ENCODE measurements around the gene PBOV1.

PBOV1 gene

GRCh38 chr6:138204792-138205384 is 13.4 kb downstream of the PBOV1 start:
- no peak for DNase-seq (ENCODE audit: low read depth)

GRCh38 chr6:138204303-138204702 is 14.0 kb downstream of the PBOV1 start:
- no peak for DNase-seq (ENCODE audit: low read depth)

GRCh38 chr6:138203315-138203714 is 15.0 kb downstream of the PBOV1 start:
- no peak for DNase-seq (ENCODE audit: low read depth)

- DNase-seq (ENCODE audit: low read depth) = no peak
Measured at GRCh38 chr6:138201836-138202235, 16.5 kb downstream of the PBOV1 start.

- no peak for DNase-seq (ENCODE audit: low read depth)
Measured at GRCh38 chr6:138198430-138199091, 19.7 kb downstream of the PBOV1 start.

- DNase-seq (ENCODE audit: low read depth) = no peak
Measured at GRCh38 chr6:138197570-138197969, 20.7 kb downstream of the PBOV1 start.

GRCh38 chr6:138196122-138196738 is 22.1 kb downstream of the PBOV1 start:
- no peak for DNase-seq (ENCODE audit: low read depth)

- no peak for DNase-seq (ENCODE audit: low read depth)
Measured at GRCh38 chr6:138194287-138194686, 24.0 kb downstream of the PBOV1 start.

GRCh38 chr6:138188278-138188941 is 29.9 kb downstream of the PBOV1 start:
- DNase-seq (ENCODE audit: low read depth) = no peak

GRCh38 chr6:138187156-138187555 is 31.1 kb downstream of the PBOV1 start:
- no peak for DNase-seq (ENCODE audit: low read depth)

- DNase-seq (ENCODE audit: low read depth) = no peak
Measured at GRCh38 chr6:138184230-138184629, 34.1 kb downstream of the PBOV1 start.

- DNase-seq (ENCODE audit: low read depth) = no peak
Measured at GRCh38 chr6:138183790-138184134, 34.5 kb downstream of the PBOV1 start.

GRCh38 chr6:138182939-138183789 is 35.1 kb downstream of the PBOV1 start:
- DNase-seq (ENCODE audit: low read depth) = no peak

GRCh38 chr6:138176652-138177232 is 41.5 kb downstream of the PBOV1 start:
- DNase-seq (ENCODE audit: low read depth) = no peak

- no peak for DNase-seq (ENCODE audit: low read depth)
Measured at GRCh38 chr6:138175596-138175995, 42.7 kb downstream of the PBOV1 start.

Measured in stimulated activated CD8-positive, alpha-beta memory T cell treated with anti-CD3 and anti-CD28 coated beads, Interleukin-4, amount 100 ng/mL, for 24 hours (primary cell).